KMS-11 (cell line): ENCODE results near the gene RRAS2.

Experiments
- H2AFZ ChIP-seq: fragments of 200-600 bp; sonication (generic); 2 replicates; pipeline ENCODE4 v1.6.1; 2016; ENCODE audit warnings: antibody characterized with exemption, mixed run types, low read depth
- H3K27ac ChIP-seq: fragments of 200-600 bp; sonication (generic); 2 replicates; pipeline ENCODE4 v1.6.1; 2016; ENCODE audit warnings: mild to moderate bottlenecking, mixed run types
- H3K27me3 ChIP-seq: fragments of 200-600 bp; sonication (generic); 2 replicates; pipeline ENCODE4 v1.6.1; 2017; ENCODE audit warnings: mild to moderate bottlenecking, low read depth, mixed run types, moderate library complexity; ENCODE audit not compliant: insufficient read depth
- H3K36me3 ChIP-seq: fragments of 200-600 bp; sonication (generic); 2 replicates; pipeline ENCODE4 v1.6.1; 2017; ENCODE audit warnings: mild to moderate bottlenecking, mixed run types; ENCODE audit not compliant: insufficient read depth
- H3K4me1 ChIP-seq: fragments of 200-600 bp; sonication (generic); 2 replicates; pipeline ENCODE4 v1.6.1; 2016; ENCODE audit warnings: mild to moderate bottlenecking, low read depth, mixed run types; ENCODE audit not compliant: poor library complexity, severe bottlenecking
- H3K4me2 ChIP-seq: fragments of 200-600 bp; sonication (generic); 2 replicates; pipeline ENCODE4 v1.7.0; 2016; ENCODE audit warnings: mild to moderate bottlenecking, mixed run types
- H3K4me3 ChIP-seq: fragments of 200-600 bp; sonication (generic); IDR thresholded peaks from 2 replicates; pipeline ENCODE4 v1.6.1; 2017; ENCODE audit warnings: low read depth, low read length, mixed read lengths; ENCODE audit not compliant: insufficient read depth
- H3K79me2 ChIP-seq: fragments of 200-600 bp; sonication (generic); 2 replicates; pipeline ENCODE4 v1.6.1; 2016; ENCODE audit warnings: low read depth, mixed run types; ENCODE audit not compliant: insufficient read depth
- H3K9ac ChIP-seq: fragments of 200-600 bp; sonication (generic); 2 replicates; pipeline ENCODE4 v1.6.1; 2016; ENCODE audit warnings: mild to moderate bottlenecking, mixed run types
- H4K20me1 ChIP-seq: fragments of 200-600 bp; sonication (generic); 2 replicates; pipeline ENCODE4 v1.6.1; 2016; ENCODE audit warnings: mild to moderate bottlenecking, mixed run types; ENCODE audit not compliant: insufficient read depth
- TF ChIP-seq, protein P1 (sequence below): fragments of 200-600 bp; sonication (generic); conservative IDR thresholded peaks from 2 replicates; pipeline ENCODE4 v1.6.1; 2017; ENCODE audit warnings: low read depth, mild to moderate bottlenecking, antibody characterized with exemption, low read length, moderate library complexity, mixed read lengths

The RRAS2 gene

DNA sequence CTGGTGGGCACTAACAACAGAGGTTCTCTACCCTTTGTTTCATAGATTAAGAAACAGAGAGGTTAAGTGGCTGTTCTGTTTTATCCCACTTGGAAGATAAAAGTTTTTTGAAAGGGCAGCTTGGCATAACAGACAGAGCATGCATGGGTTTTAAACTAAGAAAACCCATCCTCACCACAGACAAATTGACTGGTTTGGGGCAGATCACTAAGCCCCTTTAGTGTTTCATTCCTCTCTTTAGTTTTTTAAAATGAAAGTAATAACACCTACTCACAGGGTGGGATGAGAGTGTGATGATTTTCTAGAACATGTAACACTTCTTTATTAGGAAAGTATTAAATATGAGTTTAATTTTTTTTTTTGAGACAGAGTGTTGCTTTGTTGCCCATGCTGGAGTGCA lies 12.3 kb upstream of the RRAS2 start:
- Histone ChIP-seq H3K27ac (no peak overlapping the region), H3K4me1 (no peaks in the 10 kb centered on the region), H3K27me3 (no peaks in the 10 kb centered on the region), H3K4me2 (no peak overlapping the region), H3K4me3 (no peak overlapping the region), H2AFZ (no peak overlapping the region), H3K36me3 (no peaks in the 10 kb centered on the region), H3K9ac (no peak overlapping the region), H3K79me2 (no peaks in the 10 kb centered on the region), H4K20me1 (no peaks in the 10 kb centered on the region)
- TF ChIP-seq, protein P1, sequence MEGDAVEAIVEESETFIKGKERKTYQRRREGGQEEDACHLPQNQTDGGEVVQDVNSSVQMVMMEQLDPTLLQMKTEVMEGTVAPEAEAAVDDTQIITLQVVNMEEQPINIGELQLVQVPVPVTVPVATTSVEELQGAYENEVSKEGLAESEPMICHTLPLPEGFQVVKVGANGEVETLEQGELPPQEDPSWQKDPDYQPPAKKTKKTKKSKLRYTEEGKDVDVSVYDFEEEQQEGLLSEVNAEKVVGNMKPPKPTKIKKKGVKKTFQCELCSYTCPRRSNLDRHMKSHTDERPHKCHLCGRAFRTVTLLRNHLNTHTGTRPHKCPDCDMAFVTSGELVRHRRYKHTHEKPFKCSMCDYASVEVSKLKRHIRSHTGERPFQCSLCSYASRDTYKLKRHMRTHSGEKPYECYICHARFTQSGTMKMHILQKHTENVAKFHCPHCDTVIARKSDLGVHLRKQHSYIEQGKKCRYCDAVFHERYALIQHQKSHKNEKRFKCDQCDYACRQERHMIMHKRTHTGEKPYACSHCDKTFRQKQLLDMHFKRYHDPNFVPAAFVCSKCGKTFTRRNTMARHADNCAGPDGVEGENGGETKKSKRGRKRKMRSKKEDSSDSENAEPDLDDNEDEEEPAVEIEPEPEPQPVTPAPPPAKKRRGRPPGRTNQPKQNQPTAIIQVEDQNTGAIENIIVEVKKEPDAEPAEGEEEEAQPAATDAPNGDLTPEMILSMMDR, result no peak

DNA sequence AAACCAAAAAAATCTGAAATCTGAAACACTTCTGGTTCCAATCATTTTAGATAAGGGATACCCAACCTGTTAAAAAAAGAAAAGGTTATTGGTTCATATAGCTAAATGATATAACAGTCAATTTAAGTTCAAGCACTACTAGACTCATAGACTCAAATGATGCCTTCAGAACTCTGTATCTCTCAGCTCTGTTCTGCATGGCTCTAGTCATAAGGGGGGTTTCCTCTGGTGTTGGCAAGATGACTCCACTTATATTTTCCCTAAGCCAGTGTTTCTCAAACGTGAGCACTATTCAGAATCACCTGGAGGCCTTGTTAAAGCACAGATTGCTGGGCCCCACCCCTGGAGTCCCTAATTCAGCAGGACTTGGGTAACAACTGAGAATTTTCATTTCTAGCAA lies 11.5 kb upstream of the RRAS2 start:
- no peaks in the 10 kb centered on the region for H3K27me3 ChIP-seq

DNA sequence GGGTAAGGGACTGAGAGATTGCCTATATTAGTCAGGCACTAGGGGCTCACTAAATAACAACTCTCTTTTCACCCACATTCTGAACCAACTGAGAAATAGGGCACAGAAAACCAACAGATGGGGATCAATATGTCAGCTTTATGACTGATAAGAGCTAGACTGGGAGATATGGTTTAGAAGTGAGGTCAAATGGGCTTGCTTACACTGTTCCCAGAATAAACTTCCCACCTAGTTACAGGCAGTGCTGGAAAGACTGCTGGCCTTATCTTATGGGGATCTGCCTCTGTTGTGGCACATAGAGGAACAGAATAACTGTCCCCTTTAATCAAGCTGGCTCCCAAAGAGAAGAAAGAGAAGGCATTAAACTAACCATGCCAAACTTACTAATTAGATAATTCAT lies 10.6 kb upstream of the RRAS2 start:
- Histone ChIP-seq H2AFZ (no peak overlapping the region), H3K4me2 (no peak overlapping the region), H3K4me3 (no peak overlapping the region), H3K4me1 (no peaks in the 10 kb centered on the region), H3K9ac (no peak overlapping the region), H3K79me2 (no peaks in the 10 kb centered on the region), H4K20me1 (no peaks in the 10 kb centered on the region), H3K27ac (no peak overlapping the region), H3K27me3 (no peaks in the 10 kb centered on the region), H3K36me3 (no peaks in the 10 kb centered on the region)
- TF ChIP-seq, protein P1, result no peak

More for the DNA sequence above, 11.5 kb upstream of the RRAS2 start:
- Histone ChIP-seq H3K27ac (no peak overlapping the region), H3K79me2 (no peaks in the 10 kb centered on the region), H3K9ac (no peak overlapping the region), H4K20me1 (no peaks in the 10 kb centered on the region), H3K36me3 (no peaks in the 10 kb centered on the region), H3K4me3 (no peak overlapping the region), H3K4me1 (no peaks in the 10 kb centered on the region), H3K4me2 (no peak overlapping the region), H2AFZ (no peak overlapping the region)
- TF ChIP-seq, protein P1, result no peak

DNA sequence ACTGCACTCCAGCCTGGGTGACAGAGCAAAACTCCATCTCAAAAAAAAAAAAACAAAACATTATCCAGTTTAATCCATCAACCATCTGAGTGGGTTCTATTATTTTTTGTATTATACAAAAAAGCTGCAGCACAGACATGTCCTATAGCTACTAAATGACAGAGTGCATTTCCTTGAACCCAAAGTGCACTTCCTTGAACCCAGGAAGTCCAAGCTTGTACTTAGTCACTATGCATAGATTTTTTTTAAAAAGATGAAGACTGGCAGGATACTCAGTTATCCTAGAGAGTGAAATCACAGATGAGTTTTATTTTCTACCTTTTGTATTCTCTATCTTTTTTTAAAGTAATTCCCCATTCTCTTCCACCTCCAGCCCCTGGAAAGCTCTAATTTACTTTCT lies 8.0 kb upstream of the RRAS2 start:
- H3K9ac ChIP-seq, result no peak overlapping the region
- H3K4me1 ChIP-seq, result no peaks in the 10 kb centered on the region
- H2AFZ ChIP-seq, result no peak overlapping the region
- no peak overlapping the region for H3K4me3 ChIP-seq
- TF ChIP-seq, protein P1, result no peak
- H3K27me3 ChIP-seq, result no peaks in the 10 kb centered on the region
- no peaks in the 10 kb centered on the region for H3K36me3 ChIP-seq
- no peaks in the 10 kb centered on the region for H4K20me1 ChIP-seq
- H3K4me2 ChIP-seq, result no peak overlapping the region
- no peak overlapping the region for H3K27ac ChIP-seq
- H3K79me2 ChIP-seq, result no peaks in the 10 kb centered on the region

DNA sequence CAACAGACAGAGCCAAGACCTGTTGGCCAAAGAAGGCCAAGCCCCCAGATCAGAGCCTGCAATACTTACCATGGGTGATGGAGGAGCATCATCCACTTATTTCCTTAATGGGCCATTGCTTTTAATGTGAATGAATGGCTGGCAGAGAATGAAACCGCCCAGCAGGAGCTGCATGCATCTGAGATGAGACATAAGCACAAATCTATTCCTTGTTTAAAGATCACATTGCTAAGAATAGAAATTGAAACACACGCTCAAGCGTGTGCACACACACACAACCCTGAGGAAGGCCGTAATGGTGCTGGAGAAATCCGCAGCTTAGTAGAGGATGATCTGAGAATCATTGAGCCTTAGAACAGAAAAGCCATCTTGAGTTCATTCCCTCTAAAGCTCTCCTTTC lies 5.3 kb upstream of the RRAS2 start:
- Histone ChIP-seq H3K9ac (no peak overlapping the region), H3K27ac (no peak overlapping the region), H3K79me2 (no peaks in the 10 kb centered on the region), H3K4me2 (no peak overlapping the region), H3K4me1 (no peaks in the 10 kb centered on the region), H4K20me1 (no peaks in the 10 kb centered on the region), H3K36me3 (no peaks in the 10 kb centered on the region), H2AFZ (no peak overlapping the region), H3K4me3 (no peak overlapping the region), H3K27me3 (no peaks in the 10 kb centered on the region)
- TF ChIP-seq, protein P1, result no peak
